GM18498 (cell line): ENCODE data around the gene KANSL3.

ENCODE experiments used
- ATAC-seq: cut with Tn5 transposase; IDR thresholded peaks from one replicate; pipeline ENCODE4 v1.9.1; 2021; ENCODE audit warnings: mild to moderate bottlenecking, moderate library complexity; ENCODE audit not compliant: unreplicated experiment

Gene KANSL3

DNA sequence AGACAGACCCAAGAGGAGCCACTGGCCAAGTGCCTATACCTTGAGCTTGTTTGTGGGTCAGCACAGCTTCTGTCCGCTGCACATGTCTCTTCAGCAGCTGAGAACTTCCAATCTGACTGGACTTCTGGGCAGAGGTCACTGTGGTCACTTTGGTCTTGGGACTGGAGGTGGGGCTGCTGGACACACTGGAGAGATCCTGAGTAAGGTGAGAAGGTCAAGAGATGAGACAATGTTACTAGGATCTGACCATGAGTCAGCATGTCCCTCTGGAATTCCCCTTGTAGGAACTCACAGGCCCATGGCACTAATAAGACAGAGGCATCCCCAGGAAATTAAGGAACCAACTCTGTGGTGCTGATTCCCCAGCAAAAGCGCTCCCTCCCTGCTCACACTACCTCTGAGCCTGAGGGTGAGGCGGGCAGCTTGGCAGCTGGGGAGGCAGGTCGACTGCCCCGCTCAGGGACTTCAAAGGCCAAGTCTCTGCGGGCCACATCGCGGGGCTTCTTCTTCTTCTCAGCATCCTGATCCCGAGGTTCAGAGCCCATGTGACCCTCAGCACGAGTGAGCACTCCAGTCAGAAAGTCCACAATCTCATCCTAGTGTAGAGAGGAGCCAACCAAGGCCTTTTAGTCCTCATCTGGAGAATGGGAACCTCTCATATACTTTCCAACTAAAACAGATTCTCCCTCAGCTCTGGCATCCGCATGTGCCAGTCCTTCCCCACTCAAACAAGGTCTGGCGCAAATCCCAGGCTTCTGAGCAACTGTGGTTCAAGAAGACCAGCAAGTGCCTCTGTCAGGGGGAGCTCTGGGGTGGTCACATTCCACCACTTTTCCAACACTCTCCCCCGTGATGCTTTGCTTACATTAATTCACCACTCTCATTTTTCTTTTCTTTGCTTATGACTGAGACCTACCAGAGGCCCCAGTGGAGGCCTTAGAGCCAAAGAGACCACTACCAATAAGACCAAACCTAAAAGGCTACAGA, 29.4 kb downstream of the KANSL3 start:
- ATAC-seq = no peak

DNA sequence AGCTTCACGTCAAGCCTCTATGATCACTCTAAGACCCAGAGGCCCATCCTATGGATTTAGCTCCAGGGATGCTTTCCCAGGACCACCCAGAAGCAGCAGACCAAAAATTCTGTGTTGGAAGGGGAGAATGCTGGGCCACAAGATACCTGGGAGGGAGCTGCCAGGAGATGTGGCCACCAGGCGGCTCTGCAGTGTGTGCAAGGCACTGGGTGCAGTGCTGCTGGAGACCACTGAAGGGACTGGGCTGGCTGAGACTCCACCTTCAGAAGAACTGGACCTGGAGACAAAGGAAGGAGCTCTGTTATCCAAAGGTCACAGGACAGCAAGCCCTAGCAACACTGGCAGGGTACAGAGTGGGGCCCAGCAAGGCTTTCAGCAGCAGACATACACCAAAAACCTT, 34.0 kb downstream of the KANSL3 start:
- no peak for ATAC-seq

DNA sequence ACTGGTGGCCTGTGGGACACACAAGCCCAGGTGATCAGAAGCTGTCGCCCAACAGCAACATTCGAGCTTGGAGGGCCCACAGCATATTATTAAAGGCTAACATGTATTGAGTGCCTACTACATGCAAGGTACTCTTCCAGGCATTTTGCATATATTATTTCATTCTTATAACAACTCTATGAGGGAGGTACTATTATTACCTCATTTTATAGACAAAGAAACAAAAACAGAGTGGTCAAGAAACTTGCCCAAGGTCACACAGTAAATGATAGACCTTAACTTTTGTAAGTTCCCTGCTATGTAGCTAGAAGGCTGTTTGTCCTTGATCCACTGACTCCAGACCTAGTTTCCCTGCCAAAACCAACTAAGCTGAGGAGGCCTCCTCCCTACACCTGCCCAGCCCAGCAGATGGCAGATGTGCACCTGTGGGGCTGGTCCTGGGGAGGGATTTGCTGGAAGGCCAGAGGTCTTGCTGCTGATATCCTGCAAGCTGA, 35.7 kb downstream of the KANSL3 start:
- ATAC-seq = no peak

DNA sequence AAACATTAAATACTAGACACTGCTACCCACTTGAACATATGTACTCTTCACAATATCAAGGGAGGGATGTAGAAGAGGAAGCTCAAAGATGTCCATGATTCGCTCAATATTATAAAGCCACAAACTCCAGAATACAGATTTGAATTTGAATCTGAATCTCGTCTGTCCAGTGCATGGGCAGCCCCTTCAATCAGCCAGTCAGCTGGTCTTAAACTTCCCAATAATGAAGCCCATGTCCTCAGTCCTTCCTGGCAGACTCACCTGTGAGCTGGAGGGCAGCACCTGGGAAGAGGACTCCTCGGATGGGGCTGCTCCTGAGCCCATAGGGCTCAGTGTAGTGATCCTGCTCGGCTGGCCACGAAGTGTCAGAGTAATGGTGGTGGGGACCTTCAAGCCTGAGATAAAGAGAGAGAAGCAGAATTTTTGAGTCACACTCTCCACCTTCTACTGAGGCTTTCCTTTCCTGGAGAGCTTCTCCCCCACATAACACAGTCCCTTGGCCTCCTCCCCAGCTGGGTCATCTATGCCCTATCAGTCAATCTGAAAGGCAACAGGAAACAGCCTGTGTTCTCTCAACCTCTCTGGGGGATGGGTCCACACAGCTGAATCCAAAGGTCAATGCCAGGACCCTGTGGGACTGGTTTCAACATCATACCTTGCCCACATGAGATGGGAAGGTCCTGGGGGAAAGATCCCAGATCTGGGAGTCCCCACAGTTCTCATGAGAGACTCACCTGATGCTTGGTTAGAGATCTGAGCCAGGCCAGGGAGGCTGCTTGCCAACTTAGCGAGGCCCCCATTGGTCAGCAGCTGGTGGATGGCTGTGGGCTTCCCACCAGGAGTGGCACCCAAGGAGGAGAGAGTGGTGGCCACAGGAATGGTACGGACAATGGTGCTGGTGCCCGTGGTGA, 36.5 kb downstream of the KANSL3 start:
- no peak for ATAC-seq

DNA sequence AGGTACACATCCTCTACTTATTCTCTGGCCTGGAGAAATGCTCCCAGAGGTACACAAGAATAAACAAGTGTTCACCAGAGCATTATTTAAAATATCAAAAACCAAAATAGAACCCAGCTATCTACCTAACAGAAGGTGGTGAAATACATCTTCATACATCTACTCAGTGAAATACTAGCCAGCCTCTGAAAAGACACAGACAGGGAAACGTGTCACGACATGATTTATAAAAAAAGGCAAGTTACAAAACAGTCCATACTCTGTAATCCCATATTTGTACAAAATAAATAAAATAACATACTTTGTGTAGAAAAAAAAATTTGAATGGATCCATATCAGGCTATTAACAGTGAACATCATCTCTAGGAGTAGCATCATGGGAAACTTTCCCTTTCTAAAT, 38.2 kb downstream of the KANSL3 start:
- ATAC-seq = no peak

DNA sequence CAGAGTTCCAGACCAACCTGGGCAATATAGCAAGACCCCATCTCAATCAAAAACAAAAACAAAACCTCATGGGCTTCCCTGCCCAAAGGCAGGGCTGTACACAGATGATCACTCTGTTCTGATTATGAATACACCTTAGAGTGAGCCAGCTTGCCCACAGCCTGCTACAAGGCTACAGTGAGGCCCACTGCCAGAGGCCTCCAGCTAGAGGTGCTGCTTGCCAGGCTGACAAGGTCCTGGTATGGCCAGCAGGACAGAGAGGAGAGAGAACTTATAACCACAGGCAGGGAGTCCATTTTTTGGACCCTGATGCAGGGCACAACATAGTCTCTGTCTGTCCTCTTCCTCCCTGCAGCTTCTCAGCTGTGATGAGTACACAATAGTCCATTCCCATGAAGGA, 41.5 kb downstream of the KANSL3 start:
- ATAC-seq = no peak

DNA sequence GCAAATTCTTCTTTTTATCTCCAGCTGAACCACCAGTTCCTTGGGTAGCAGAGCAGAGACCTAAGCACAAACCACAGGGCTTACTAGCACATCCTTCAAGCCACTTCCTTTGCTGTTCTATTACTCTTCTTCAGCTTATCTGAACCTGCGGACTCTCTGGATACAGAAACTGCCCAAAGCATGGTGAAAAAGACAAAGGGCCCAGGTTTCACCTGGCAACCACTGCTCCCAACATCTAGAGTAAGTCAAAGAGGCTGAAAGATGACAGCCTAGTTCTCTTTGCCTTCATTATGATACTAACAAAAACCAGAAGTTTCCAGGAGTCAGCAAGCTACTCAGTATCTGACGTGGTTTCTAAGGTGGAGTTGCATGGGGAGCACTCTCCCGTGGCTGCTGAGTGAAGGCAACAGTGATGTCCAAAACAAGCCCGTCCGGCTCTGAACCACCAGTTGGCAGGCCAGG, 43.4 kb downstream of the KANSL3 start:
- no peak for ATAC-seq

DNA sequence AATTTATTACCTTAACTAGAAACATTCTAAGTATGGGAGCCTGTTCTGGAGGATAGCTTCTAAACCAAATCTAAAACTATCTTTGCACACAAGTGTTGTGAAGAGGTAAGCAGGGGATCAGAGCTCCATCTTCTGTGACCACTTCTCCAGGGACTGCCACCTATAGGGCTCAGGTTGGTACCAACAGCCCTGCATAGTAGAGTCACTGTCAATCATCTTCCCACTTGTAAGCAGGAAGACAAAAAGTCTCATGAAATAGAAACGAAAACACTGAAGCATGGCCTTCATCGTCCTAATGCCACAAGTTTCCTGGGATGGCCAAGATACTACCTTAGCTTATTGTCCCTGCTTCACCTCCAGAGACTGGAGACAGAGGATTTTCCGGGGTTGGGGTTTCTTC, 43.8 kb downstream of the KANSL3 start:
- ATAC-seq = no peak

DNA sequence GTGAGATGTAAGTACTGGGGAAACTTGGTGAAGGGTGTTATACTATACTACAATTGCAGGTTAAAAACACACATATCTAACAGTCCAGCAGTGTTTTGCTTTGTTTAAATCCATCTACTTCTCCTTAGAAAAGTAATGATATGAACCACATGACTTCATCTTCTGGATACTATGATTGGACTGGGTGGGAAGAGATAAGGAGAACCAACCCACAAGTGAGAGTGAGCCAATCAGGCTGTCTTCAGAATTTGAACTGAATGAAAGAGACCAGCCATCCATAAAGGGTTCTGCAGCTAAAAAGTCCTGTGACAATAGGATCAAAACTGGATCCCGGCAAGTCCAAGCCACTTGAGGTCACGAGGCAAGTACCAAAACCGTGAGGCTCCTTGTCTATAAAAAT, 46.6 kb downstream of the KANSL3 start:
- no peak for ATAC-seq

DNA sequence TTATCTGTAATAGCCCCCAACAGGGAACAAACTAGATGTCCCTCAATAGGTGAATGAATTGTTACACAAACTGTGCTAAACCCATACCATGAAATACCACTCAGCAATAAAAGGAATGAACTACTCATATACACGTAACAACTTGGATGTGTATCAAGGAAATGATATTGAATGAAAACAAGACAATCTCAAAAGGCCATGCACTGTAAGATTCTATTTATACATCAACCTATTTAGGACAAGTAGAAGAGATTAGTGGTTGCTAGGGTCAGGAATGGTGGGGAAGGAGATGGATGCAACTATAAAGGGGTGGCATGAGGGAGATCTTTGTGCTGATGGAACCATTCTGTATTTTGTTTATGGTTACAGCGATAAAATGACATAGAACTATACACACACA, 47.1 kb downstream of the KANSL3 start:
- no peak for ATAC-seq

DNA sequence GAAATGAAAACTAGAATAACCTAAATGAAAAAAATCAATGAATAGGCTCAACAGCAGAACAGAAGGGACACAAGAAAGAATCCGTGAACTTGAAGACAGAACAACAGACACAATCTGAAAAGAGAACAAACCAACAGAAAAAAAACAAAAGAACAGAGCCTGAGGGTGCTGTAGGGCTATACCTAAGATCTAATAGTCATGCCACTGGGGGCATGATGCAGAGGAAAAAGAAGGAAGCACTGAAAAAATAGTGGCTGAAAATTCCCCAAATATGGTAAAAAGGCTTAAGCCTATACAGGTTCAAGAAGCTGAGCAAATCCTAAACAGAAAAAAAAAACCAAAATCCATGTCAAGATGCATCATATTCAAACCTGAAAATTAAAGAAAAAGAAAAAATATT, 50.3 kb downstream of the KANSL3 start:
- ATAC-seq = no peak

DNA sequence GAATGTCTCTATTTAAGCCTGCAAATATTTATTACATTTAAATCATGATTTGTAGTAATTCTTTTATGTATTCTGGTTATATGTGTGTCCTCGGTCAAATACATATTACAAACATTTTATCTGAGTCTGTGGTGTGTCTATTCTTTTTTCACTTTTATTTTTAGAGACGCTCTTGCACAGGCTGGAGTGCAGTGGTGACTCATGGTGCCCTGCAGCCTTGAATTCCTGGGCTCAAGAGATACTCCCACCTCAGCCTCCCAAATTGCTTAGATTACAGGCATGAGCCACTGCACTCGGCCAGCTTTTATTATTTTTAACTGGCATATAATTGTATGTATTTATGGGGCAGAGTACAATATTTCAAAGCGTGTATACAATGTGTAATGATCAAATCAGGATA, 54.1 kb downstream of the KANSL3 start:
- ATAC-seq = no peak

DNA sequence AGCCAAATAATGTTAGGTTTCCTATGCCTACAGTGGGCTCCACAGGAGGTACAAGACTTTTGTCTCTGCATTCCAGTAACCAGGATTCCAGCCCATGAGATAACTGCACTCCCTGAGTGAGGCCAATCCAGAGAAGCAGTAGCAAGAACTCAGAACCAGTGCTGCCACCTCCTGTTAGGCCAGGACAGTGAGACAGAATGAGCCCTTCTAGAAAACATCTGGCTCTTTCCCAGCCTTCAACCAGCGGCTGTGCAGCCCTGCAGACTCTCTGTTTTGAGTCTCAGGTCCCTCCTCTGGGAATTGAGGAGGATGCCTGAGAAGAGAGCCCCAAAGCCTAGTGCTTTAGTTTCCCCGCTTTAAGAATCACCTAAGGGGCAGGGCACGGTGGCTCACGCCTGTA, 57.3 kb downstream of the KANSL3 start:
- ATAC-seq = no peak

DNA sequence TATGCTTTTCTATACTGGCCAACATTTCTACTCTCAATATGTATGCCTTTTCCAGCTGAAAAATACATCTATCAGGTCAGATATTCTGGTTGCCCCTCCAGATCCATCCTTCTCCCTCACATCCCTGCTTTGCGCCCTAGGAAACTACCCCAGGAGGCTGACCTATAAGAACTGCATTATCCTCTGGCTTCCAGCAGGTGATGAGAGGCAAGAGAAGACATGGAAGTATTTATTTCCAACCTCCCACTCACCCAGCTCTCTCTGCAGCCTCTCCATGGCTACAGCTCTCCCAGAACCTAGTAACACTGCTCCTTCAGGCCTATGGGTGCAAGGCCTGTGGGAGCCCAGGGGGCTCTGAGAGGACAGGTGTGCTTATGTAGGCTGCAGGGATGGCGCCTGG, 58.7 kb downstream of the KANSL3 start:
- no peak for ATAC-seq

DNA sequence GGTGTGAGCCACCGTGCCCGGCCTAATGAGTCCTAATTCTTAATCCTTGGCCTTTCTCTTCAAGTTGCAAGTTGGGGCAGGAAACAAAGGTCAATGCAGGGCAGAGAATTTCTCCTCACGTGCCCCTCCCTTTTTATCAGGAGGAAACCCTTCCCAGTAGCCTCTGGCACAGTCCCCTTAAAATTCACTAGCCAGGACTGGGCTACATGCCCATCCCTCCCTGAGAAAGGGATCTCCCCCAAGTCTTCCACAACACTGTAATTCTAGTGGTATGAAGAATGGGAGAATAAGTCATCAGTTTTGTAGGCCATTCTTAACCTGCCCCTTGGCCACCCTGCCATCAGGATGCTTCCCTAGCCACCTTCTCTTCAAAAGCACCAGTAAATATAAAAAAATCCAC, 59.4 kb downstream of the KANSL3 start:
- ATAC-seq = no peak

DNA sequence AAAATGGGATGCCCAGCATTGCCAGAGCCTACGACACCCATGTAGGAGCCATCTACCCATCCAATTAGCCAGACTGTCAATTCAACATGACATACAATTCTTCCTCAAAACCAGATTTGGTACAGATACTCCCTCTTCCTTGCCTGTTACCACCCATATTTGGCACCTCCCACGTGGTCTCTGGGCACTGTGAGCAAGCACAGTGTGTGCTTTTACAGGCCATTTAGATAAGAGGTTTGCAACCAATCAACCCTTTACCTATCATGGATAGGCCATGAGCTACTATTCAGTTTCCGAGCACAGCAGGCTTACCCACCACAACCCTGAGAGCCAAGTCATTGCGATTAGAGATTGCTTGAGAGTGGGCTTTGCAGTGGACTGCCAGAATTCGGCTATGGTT, 60.6 kb downstream of the KANSL3 start:
- ATAC-seq = no peak

DNA sequence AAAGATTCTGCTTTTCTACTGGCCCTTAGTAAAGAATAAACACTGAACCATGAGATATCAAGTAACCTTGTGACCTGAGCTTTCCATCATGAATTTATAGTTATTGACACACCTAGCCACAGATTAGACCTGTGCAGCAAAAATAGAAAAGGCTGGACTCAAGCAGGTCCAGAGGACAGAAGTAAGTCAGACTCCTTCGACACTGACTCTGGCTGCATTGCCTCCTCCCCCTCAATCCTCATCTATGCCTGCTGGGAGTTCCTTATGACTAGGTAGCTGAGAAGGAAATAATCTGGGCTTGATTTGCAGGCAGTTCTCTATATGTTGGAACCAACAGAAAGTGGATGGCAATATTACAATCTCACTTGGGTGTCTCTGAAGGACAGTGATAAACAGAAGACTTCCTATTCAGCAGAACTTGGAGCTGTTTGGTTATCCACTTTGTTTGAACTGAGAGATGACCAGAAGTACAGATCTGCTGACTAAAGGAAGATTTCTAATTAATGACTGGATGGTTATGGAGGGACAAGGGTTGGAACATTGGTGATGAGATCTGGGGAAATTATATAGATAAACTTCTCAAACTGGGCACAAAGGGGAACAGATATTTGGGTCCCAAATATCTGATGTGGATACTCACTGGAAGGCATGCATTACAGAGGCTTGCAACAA, 62.2 kb downstream of the KANSL3 start:
- no peak for ATAC-seq

DNA sequence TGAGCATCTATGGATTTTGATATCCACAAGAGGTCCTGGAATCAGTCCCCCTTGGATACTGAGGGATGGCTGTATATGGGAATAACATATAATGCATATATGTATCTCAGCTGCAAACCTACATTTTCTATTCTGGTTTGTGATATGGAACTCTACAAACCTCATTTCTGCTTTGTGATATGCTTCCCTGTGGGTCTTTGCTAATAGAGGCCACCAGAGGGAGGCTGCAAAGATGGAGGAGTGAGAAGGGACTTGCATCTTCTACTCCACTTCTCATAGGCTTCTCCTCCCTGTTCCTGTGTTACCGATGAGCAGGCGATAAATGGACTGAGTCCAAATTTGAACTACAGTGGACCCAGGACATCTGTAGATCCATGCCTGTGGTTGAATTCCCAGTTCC, 63.7 kb downstream of the KANSL3 start:
- no peak for ATAC-seq

DNA sequence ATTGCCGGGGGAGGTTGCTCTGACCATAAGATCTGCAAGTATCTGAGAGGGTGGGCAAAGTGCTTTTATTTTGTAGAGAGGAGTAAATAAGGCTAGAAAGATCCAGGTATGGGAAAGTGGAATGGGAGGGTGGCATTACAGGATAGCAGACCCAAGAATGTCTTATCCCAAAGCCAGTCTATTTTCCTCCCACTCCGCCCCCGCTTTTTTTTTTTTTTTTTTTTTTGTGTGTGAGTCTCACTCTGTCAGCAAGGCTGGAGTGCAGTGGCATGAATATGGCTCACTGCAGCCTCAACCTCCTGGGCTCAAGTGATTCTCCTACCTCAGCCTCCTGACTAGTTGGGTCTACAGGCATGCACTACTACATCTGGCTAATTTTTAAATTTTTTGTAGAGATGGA, 70.0 kb downstream of the KANSL3 start:
- ATAC-seq = no peak

DNA sequence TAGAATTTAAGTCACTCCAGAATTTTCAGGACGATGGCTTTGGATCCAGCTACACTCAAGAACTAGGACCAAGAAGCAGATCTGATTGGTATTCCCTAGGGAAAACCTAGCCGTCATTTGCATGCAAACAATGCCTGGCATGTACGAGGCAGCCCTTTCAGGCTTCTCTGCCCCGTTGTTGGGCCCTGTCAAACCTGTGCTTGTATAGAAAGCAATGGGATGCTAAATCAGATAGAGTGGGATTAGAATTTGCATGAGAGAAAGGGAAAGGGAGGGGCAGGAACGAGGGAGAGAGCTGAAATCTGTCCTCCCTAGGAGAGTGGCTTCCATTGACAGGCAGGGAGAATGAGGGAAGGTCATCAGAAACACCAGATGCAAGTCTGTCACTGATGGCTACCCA, 73.0 kb downstream of the KANSL3 start:
- no peak for ATAC-seq

DNA sequence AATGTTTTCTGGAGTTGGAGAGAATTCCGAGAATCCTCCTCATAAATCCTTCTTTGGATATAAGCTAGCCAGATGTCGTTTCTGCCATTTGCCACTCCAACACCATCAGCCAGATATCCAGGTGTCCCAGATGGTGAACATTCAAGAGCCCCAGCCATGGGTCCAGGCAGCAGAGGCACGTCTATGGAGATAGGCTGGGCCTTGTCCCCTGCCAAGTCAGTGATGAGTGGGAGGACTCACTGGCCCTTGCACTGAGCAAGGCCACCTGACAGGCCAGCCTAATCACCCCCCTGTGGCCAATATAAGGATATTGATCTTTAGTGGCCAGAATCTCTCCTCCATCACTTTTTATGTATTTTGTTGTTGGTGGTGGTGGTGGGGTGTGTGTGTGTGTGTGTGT, 73.5 kb downstream of the KANSL3 start:
- no peak for ATAC-seq
